ENCODE results near the gene RTRAF. TPM values are rescaled to one million over a fixed set of nuclear protein-coding genes. Genes with fewer than 3 reads are reported as not detected.

Gene RTRAF
- total RNA-seq (2014; rRNA removed; shearing (Covaris generic)) = 106 and 117 TPM in 2 replicates

GRCh38 chr14:51989293-51990234 is at the start of gene RTRAF:
TSS of gene RTRAF (plus strand) at chr14:51989546. CDS start at chr14:51989640, 94 bp downstream.

Other genes starting within 250 kb of the RTRAF start
- 18.6 and 19.0 TPM in 2 replicates for gene GNG2, start 128.9 kb upstream of the RTRAF start, total RNA-seq (2014; rRNA removed; shearing (Covaris generic))
- gene NID2, start 79.5 kb downstream of the RTRAF start, total RNA-seq (2014; rRNA removed; shearing (Covaris generic)) = 0.53 and 1.1 TPM in 2 replicates